Effector CD4-positive, alpha-beta T cell (primary cell): Measurements from ENCODE around the gene FAM118A.
"Not testable (repeated sequence)": the region's sequence is repeated elsewhere in the genome, so short reads cannot be mapped to it uniquely, and the experiment has no call there.

Source experiments
- DNase-seq: peaks from one replicate; pipeline ENCODE4 v3.0.0-alpha.2; 2020
- total RNA-seq: gene quantifications from one replicate; lab custom pipeline; 2026; lab: John Stamatoyannopoulos, UW

FAM118A gene
- 145 reads per million, percentile 89 among the genes with 10 or more reads in this experiment for total RNA-seq

GRCh38 chr22:45309422-45310227 is at the start of gene FAM118A:
TSS of gene FAM118A (plus strand) at chr22:45309934. CDS start at chr22:45322380, 12,446 bp downstream.
- DNase-seq = peak; percentile 93

DNA sequence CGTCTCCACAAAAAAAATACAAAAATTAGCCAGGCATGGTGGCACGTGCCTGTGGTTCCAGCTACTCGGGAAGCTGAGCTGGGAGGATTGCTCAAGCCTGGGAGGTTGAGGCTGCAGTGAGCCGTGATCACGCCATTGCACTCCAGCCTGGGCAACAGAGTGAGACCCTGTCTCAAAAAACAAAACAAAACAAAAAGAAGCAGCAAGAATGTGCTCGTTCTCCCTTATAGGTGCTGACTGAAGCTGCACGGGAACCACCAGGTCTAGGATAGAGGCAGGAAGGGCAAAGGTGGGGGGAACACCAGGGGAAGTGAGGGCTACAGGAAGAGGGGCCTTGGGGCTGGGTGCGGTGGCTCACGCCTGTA is 49.4 kb upstream of the FAM118A start:
- not testable (repeated sequence) for DNase-seq

- no peak for DNase-seq
These were observed 48.2 kb upstream of the FAM118A start for GRCh38 chr22:45261407-45262088.

DNA sequence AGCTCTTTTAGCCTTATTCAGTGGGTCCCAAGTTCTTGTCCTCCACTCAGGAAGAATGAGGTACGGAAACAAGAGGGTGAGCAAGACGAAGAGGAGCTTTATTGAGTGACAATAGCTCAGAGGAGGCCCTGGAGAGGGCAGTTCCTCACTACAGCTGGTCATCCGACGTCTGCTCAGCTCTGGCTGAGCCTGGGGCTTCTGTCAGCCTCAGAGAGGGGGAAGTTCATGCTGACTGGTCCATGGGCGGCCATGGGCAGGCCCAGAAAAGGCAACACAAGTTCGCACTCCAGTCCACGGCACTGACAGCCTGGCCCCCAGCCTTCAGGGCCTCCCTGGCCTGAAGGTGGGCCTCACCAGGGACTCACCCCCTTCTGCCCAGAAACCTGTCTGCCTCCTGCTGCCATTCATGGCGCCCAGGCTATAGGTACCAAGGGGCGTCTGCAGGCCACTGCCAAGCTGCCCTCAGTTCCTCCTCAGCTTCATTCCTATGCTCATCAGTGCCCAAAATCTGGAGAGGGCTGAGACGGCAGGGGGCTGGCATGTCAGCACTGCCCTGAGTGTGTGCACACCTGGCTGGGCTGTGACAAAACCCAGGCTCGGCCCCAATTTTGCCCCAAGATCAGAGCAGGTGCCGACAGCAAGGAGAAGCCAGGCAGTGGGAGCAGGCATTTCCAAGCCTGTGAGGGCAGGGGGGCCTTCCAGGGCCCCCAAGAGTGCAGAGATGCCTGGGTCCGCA is 47.4 kb upstream of the FAM118A start:
- DNase-seq = no peak

- DNase-seq = no peak
These were observed 46.7 kb upstream of the FAM118A start for GRCh38 chr22:45262931-45263462.

GRCh38 chr22:45263463-45264269 is 46.1 kb upstream of the FAM118A start:
- no peak for DNase-seq

GRCh38 chr22:45265535-45265934 is 44.2 kb upstream of the FAM118A start:
- no peak for DNase-seq

DNA sequence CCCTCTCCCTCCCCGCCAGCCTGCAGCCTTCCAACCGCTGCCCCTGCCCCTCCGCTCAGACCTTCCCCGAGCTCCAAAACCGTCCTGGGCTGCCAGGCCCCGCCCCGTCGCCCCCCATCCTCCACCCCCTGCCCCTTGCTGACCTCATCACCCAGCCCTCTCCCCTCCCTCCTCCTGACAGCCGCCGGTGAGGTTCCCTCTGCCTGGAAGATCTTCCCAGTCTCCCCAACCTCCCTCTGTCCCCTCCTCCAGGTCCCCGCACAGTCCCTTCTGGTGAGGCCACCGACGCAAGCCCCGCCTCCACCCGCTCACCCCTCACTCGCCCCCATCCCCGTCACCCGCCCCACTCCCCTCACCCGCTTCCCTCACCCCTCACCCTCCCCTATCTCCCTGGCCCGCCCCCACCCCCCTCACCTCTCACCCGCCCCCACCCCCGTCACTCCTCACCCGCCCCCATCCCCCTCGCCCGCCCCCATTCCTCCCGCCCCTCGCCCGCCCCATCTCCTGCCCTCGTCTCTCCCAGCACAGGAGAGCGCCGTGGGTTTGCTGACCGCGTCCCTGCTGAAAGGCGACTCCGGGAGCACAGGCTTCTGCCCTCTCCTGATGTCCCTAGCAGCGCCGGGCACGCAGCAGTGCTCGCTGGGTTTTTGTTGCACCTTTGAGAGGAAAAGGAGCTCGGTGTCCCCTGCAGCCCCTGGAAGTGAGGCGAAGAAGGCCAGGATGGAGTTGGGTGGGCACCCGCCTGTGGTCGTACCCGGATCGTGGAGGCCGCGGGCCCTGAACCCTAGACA is 41.4 kb upstream of the FAM118A start:
- no peak for DNase-seq

- DNase-seq = peak; percentile 94
These were observed 40.5 kb upstream of the FAM118A start for GRCh38 chr22:45268958-45269844.

DNA sequence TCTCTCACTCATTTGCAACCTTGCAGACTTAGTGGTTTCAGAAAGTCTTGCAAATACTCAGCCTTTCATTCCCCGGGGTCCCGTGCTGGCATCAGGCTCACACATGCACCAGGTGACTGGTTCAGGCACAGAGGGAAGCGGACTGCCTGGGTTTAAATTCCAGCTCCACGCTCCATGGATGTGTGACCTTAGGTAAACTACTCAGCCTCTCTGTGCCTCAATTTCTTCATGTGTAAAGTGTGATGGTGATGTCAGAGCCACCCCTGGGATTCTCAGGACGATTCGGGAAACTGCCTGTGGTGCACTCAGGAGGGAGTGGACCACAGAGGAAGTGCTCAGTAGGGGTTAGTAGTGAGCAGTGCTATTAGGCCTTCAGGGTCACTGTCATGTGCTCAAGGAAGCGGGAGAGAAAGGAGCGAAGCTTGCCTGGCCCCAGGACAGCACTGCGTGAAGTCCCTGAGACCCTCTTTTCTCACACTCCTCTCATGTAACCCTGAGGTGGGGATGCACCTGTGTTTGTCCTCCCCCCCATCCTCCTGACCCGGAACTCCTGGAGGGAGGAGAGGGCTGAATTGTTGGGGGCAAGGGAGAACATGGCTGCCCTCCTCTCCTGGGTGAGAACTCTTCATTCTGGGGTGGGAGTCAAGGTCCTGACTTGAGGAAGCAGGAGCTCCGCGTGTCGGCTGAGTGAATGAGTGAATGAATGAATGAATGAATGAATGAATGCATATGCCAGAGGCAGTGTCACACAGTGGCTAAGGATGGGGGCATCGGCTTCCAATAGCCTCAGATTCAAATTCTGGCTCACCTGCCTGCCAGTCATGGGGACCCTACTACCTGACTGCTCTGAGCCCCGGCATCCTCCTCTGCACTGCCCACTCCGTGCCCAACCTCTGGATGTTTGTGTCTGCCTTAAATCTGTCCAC is 39.4 kb upstream of the FAM118A start:
- no peak for DNase-seq

GRCh38 chr22:45271667-45272201 is 38.0 kb upstream of the FAM118A start:
- no peak for DNase-seq

- DNase-seq = no peak
These were observed 37.2 kb upstream of the FAM118A start for GRCh38 chr22:45272498-45272897.

- no peak for DNase-seq
These were observed 36.2 kb upstream of the FAM118A start for GRCh38 chr22:45273452-45274075.

DNA sequence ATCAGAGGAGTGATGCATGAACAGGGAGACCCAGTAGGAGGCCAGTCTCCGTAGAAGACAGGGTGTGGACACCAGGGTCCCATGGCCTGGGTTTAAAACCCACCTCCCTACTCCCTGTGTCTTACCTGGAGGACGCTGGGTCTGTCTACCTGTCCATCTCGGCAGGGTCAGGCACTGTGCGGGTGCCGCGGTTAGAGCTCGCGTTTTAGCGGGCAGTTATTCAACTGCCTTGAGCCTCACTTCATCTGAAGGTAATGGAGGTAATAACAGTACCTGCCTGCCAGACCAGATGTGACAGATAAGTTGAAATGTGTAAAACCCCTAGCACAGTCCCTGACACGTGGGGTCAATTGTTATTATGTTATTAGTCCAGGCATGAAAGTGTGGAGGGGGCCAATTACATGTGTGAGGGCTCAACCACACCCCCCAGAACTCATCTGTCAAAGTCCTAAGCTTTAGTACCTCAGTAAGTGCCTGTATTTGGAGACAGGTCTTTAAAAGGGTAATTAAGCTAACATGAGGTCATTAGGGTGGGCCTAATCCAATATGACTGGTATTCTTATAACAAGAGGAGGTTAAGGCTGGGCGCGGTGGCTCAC is 33.1 kb upstream of the FAM118A start:
- no peak for DNase-seq

DNA sequence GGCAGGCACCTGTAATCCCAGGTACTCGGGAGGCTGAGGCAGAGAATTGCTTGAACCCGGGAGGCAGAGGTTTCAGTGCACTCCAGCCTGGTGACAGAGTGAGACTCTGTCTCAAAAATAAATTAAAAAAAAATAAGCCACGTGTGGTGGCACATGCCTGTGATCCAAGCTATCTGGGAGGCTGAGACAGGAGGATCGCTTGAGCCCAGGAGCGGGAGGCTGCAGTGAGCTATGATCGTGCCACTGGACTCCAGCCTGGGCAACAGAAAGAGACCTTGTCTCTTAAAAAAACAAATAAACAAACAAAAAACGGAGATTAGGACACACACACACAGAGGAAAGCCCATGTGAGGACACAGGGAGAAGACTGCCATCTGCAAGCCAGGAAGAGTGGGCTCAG is 32.0 kb upstream of the FAM118A start:
- not testable (repeated sequence) for DNase-seq

- no peak for DNase-seq
These were observed 31.6 kb upstream of the FAM118A start for GRCh38 chr22:45278125-45278524.

DNA sequence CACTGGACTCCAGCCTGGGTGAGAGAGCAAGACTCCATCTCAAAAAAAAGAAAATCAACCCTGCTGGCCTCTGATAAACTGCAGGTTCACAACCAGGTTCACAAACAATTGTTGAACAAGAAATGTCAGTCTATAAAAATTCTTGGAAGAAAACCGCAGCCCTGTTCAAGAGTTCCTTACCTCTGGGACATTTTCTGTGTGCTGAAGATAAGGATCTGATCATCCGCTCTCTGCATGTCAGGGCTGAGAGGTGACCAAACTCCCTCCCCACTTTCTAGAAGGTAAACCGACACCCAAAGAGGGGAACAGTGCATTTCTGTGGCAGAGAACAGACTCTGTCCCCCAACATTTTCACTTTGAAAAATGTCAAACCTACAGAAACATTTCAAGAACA is 29.1 kb upstream of the FAM118A start:
- no peak for DNase-seq

- no peak for DNase-seq
These were observed 28.7 kb upstream of the FAM118A start for GRCh38 chr22:45281010-45281409.
